ENCODE data around the gene CYP1B1.

DNA sequence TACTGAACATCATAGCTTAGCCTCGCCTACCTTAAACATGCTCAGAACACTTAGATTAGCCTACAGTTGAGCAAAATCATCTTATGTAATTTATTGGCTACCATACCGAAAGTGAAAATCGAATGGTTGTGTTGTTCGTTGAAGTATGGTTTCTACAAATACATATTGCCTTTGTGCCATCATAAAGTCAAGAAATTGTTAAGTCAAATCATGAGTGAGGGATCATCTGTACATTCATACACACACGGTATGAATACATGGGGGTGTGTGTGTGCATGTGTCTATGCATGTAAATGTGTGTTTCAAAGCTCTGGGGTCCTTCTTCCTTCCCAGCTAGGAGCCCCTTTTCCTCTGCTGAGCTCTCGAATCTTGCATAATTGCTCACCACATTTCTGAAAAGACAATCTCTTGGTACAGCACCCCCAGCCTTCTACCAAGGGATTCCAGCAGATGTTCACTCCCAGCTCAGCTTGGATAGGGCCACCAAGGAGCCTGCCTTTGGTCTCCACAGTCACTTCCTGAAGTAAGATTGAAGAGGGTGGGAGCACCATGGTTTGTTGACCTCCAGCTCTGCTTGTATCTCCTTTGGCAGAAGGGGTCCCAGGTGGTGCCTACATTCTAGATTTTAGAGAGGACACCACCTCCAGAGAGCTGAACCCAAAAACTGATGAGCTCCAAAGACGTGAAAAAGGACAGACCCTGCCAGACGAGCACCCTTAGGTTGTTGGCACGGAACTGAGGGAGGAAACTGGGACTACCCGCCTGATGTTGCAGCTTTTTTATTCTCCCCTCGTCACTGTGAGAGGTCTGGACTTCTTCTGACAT lies 33.2 kb upstream of the CYP1B1 start:
- TF ChIP-seq POLR2A (IDR thresholded peaks at IDR 0.05) (no peak), CTCF (IDR thresholded peaks at IDR 0.05) (no peak)

Data from uterus (tissue), 2 donors.